HS-27A (cell line): ENCODE data around the gene GJA8.
"Not testable (repeated sequence)": the region's sequence is repeated elsewhere in the genome, so short reads cannot be mapped to it uniquely, and the experiment has no call there.

Experiments used
- DNase-seq: peaks from one replicate; pipeline ENCODE4 v3.0.0-alpha.2; 2012; ENCODE audit warnings: low read depth, missing footprints

The GJA8 gene

DNA sequence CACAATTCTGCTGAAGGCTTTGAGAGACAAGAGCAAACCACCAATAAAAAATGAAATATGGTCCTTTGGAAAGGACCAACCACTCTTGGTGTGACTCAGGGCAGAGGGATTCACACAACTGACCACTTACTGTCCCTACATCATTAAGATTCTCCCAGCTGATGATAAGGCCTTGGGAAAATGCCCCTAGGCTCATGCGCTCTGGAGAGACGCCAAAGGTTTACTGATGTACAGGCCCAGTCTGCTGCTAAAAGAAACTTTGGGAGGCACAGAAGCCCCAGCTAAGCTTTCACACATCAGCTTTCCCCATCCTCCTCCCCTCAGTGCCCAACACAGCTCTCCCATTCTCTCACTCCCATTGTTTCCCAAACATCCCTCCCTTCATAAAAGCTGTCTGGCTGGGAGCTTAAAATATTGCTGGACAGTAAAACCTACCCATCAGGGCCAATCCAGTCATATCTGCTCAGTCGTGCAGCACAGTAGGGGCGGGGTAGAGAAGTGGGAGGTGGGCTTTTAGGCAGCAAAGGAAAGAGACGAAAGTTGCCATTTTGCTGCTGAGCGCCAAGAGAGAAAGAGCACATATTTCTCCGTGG, at the start of gene GJA8:
TSS of gene GJA8 (plus strand) at position 543 of the 593 bp plus-strand sequence. CDS start 5,161 bp downstream, outside the sequence.
- DNase-seq = no peak

DNA sequence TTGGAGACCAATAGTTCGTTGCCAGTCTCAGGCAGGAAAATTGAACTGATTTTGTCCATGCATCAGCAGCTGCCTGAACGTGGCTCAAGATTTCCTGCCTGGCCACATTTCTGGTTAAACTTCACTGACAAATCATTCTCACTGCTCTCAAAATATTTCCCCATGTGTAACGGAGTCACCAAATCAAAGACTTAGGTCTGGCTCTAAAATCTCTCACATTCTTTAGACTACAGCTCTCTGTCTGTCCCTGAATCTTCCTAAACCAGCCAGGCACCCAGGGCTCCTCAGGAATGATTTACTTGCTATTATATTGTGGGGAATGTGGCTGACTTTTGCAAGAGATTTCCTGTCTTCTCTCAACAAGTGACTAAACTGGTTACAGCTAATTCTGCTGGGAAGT, 49.2 kb upstream of the GJA8 start:
- DNase-seq = no peak

DNA sequence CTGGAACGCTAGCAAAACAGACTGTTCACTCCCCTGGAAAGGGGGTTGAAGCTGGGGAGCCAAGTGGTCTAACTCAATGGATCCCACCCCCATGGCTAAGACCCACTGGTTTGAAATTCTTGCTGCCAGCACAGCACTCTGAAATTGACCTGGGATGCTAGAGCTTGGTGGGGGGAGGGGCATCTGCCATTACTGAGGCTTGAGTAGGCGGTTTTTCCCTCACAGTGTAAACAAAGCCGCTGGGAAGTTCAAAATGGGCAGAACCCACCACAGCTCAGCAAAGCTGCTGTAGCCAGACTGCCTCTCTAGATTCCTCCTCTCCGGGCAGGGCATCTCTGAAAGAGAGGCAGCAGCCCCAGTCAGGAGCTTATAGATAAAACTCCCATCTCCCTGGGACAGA, 47.6 kb upstream of the GJA8 start:
- not testable (repeated sequence) for DNase-seq

DNA sequence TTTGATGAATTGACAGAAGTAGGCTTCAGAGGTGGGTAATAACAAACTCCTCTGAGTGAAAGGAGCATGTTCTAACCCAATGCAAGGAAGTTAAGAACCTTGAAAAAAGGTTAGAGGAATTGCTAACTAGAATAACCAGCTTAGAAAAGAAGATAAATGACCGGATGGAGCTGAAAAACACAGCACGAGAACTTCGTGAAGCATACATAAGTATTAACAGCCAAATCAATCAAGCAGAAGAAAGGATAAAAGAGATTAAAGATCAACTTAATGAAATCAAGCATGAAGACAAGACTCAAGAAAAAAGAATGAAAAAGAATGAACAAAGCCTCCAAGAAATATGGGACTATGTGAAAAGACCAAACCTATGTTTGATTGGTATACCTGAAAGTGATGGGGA, 46.6 kb upstream of the GJA8 start:
- not testable (repeated sequence) for DNase-seq

DNA sequence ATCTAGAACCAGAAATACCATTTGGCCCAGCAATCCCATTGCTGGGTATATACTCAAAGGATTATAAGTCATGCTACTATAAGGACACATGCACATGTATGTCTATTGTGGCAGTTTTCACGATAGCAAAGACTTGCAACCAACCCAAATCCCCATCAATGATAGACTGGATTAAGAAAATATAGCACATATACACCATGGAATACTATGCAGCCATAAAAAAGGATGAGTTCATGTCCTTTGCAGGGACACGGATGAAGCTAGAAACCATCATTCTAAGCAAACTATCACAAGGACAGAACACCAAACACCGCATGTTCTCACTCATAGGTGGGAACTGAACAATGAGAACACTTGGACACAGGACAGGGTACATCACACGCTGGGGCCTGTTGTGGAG, 35.4 kb upstream of the GJA8 start:
- not testable (repeated sequence) for DNase-seq

DNA sequence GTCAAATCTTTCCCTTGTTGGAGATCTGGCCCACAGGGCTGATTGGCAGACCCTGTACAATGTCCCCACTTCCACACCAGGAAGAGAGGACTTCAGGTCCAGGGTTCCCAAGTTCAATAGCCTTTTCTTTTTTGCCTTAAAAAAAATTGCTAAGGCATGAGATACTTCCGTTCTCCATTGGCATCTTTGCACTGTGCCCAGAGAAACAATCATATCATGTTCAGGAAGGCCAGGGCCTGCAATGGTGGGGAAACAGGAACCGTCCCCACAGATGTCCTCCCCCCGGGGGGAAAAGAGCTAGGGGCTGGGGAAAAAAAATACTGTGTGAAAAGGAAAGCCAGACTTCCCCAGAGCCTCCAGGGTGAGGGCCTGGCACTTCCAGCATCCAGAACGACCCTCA, 24.6 kb upstream of the GJA8 start:
- no peak for DNase-seq

DNA sequence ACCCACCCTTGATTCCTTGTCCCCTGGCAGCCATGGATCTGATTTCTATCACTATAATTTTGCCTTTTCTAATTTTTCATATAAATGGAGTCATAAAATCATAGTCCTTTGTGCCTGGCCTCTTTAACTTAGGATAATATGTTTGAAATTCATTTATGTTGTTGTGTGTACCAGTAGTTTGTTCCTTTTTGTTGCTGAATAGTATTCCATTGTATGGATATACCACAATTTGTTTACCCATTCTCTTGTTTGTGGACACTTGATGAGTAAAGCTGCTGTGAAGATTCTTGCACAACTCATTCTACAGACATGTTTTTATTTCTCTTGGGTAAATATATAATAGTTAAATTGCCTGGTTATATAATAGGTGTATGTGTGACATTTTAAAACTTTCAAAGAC, 22.7 kb upstream of the GJA8 start:
- no peak for DNase-seq

DNA sequence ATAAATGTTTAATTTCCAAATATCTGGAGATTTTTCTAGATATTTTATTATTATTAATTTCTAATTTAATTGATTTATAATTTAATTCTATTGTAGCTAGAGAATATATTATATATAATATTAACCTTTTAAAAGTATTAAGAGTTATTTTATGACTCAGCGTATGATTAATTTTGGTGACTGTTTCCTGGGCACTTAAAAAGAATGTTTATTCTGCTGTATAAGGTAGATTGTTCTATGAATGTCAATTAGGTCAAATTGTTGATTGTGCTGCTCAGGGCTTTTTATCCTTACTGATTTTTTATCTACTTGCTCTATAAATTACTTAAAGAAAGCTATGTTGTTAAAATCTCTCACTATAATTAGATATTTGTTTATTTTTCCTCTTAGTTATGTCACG, 20.1 kb upstream of the GJA8 start:
- no peak for DNase-seq

DNA sequence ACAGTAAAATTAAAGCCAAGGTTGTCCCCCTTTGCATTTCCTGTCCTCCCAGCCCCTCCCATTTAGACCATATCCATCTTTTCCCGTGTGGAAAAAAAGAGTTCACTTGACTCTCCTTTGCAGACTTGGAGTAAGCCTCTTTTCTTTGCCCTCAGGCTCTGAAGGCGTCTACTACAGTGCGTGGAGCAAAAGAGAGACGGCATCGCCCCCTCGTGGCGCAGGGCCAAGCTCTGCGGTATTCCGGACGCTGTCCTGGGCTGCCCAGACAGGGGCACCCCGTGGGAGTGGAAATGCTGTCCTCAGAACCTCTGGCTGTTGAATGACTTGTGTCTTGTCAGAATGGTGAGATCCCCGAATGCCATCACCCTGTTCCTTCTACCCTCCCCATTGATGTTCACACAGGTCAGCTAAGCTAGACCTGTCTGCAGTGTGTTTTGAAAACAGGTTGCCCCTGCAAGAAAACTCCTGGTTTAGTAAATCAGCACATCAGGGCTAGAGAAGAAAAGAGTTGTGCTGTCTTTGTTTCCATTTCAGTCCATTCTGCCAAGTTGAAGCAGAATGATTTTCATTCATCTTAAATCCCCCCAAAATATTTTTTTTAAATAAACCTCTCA, 12.3 kb upstream of the GJA8 start:
- no peak for DNase-seq

DNA sequence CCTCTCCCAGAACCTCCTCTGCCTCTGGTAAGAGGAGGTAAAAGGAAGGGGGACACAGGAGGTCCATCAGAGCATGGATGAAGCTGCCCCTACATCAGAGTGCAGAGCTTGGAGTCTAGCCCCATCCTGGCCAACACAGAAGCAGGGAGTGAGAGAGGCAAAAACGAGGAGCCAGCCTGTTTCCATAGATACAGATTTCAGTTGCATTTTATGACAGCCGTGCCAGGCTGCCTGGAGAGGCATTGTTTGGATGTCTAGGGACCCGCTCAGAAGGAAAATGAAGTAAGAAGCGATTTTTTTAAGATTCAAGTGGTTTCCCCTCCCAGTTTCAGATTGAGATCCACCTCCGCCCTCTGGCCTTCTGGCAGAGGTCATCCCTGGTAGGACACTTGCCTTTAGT, 11.5 kb upstream of the GJA8 start:
- DNase-seq = no peak

DNA sequence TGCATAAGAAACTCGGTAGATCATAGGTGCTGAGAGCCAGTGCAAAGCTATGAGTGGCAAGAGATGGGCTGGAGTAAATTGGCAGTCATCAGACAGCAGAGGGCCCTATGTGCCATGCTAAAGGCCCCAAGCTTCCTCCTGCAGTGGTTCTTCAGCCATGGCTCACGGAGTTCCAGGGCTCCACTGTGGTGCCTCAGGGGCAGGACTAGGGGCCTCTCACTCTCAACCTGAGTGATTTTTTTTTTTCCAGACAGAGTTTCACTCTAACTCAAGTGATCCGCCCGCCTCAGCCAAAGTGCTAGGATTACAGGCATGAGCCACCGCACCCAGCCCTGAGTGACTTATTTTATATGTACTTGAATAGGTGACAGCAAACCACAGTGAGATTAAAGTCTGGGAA, 10.4 kb upstream of the GJA8 start:
- no peak for DNase-seq

DNA sequence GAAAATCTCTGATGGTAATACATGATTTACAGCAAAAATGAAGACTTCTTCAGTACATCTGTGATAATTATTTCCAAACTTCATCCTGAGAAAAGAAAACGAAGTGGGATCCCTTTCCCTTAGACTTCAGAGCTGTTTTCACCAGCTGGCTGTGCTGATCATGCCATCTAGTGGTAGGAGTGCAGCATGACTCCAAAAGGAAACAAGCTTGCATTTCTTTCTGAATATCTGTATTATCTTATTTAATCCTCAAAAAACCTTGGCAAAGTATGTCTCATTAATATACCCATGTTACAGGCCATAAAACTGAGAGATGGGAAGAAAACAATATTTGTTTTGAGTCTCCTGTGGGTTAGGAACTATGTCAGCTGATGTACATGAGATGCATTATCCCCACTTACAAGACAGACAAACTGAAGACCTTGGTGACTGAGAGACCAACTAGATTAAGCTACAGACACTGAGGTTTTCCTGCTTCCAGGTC, 9.8 kb upstream of the GJA8 start:
- no peak for DNase-seq

DNA sequence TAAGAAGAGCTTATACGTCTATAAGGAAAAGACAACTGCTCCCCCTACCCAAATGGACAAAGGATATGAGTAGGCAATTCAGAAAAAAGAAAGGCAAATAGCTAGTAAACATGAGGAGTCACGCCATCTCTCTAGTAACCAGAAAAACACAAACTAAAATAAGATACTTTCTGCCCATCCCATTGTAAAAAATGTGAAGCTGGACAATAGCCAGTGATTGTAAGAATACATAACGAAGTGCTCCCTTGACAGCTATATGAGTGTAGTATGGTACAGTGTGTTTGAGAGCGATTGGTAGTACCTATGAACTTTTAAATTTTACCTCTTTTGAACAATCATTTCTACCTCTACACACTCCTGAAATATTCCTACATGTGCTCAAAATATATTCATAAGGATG, 7.5 kb upstream of the GJA8 start:
- DNase-seq = no peak

DNA sequence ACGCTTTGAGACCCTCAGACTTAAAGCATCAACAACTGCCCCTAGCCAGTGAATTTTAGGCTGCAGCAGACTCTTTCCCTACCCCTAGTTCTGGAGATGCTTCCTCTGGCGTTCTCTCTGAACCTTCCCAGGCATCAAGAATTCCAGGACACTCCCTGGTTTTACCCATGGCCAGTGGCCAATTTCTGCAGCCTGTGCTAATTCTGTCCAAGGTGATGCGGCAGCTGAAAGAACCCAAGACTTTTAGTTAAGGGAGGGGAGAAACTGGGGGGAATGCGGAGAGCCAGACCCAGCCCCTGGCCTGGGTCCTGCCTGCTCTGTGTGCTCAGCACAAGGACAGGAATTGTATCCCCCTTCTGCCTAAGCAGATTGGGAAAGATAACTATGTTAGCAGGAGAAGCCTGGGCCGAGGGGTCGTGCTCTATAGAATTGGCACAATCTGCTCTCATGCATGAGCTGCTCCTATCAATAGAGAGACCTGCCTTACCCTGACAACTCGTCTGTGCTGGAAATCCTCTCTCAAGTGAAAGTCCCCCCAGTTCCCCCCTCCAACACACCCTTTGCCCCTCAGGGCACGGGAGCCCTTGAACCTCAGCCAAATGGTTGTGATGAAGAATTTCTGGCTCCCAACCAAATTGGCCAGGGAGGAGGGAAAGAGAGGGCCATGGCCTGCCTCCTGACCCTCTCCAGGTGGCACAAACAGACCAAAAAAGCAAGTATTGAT, 5.4 kb upstream of the GJA8 start:
- no peak for DNase-seq

DNA sequence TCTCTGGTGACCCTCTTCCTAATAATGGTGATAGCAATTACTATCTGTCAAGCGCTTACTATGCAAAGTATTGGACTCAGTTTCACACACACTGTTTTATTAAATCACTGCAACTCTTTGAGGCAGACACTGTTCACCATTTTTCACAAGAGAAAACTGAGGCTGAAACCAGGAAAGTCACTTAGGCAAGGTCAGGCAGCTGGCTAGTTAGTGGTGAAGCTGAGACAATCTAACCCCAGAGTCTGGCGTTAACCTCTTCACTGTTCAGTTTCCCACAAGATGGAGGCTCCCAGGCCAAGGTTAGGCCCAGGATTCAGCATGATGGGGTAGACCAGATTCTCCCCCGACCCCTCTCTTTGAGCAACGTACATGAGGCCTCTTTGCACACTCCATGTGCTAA, 4.8 kb upstream of the GJA8 start:
- DNase-seq = no peak

DNA sequence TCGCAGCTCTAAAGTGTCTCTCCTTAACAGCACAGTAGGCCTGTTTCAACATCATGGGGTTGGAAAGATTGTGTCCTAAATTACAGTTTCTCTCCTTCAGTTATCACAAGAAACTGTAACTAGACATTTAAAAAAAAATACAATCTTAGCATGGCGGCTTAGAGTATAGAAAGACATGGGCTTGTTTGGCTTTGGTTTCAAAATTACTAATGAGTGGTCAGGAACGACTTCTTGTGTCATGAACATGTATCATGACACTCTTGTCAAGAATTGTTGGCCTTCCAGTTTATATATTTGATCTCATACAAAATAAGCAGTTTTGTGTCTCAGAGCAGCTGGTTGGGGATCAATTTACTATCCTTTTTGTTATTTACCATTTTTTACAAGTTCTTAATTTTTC, 2.1 kb downstream of the GJA8 start:
- no peak for DNase-seq

DNA sequence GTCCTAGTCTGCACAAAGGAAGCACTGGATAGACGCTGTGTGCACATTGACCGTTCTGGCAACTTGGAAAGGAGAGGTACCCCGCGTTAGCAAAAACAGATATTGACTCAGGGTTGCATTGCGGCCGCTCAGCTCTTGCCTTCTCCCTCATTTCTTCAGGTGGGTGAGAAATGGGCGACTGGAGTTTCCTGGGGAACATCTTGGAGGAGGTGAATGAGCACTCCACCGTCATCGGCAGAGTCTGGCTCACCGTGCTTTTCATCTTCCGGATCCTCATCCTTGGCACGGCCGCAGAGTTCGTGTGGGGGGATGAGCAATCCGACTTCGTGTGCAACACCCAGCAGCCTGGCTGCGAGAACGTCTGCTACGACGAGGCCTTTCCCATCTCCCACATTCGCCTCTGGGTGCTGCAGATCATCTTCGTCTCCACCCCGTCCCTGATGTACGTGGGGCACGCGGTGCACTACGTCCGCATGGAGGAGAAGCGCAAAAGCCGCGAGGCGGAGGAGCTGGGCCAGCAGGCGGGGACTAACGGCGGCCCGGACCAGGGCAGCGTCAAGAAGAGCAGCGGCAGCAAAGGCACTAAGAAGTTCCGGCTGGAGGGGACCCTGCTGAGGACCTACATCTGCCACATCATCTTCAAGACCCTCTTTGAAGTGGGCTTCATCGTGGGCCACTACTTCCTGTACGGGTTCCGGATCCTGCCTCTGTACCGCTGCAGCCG, 5.4 kb downstream of the GJA8 start:
- no peak for DNase-seq

DNA sequence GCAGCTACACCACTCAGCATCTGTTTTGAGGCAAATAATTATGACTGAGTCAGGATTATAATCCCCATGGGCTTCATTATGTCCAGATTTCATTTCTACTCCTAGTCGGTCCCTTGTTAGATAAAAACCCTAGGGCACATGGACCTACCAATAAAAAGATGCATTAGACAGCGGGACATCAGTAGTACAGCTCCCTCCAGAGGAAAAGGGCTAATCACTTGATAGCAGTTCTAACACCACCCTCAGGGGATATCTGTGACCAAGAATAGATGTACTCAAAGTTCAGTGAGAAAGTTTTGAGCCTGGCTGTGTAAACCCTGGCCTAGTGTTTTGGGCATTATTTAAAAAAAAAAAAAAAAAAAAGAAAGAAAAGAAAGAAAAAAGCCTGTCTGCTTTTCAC, 10.0 kb downstream of the GJA8 start:
- no peak for DNase-seq

DNA sequence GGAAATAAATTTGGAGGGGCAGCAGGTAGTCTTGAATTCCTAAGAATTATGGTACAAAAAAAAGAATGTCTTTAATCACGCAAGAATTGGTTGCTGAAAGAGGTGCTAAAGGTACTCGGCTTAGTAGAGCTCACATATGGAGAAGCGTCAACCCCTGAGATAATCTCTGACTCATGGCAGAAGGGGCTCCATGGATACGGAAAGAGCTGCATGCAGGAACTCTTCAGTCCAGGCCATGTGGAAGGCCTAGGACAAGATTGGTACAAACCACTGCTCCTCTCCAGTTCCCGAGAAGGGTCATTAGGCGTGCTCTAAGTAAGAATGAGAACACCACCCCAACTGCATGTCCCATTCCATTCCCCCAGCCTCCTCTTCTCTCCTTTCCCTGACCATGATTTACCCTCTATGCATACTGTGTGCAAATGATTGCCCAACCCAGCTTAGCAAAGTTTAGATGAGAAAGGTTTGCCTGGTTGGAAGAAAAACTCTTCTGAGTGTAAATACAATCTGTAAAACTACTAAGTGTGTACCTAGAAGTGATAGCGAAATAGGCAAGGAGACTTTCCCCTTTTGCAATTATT, 10.9 kb downstream of the GJA8 start:
- no peak for DNase-seq

DNA sequence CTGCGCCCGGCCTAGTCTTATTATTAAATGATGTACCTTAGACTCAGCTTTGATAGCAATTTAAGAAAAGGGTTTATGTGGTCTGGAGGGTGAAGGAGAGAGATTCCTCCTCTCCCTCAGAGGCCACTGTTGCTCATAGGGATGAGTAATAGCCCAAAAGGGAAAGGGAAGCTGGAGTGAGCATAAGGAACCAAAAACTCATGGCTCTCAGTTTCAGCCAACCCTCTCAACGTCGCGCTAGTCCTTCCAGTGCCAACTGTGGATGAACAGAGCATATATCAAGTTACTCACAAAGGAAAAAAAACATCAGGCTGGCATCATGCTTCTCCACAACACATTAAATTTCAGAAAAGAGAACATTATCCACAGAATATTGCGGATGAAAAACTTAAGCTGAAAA, 17.3 kb downstream of the GJA8 start:
- no peak for DNase-seq

DNA sequence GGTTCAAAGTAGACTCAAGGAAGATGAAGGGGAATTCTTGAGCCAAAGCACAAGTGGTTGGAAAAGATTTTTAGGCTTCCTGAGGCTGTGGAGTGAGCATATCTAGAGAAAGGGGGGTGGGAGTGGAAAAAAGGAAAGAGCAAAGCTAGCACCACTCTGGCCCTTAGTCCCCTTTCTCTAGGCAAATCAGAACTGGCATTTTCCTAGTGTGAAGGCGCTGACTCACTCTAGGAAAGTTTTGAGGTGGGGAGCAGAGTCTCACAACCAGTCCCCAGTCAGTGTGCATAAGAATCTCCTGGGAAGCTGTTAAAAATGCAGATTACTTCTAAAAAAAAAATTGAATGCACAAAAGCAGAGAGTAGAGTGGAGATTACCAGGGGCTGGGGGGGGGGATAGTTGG, 22.2 kb downstream of the GJA8 start:
- DNase-seq = no peak

DNA sequence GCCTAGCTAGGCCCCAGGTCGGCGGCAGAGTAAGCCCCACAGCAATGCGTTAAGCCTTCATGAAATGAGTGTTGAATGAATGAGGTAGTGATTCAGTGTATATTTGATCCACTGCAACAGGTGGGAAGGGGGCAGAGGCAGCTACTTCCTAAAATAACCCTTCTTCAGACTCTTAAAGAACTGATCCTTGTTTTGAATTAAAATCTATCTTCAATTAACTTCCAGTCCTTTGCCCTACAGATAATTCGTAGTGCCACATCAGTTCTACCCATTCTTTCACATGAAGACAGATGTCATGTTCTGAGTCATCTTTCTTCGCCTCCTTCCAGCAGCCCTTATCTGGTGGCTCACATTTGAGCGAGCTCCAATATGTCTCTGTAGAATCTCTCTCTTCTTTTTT, 24.6 kb downstream of the GJA8 start:
- not testable (repeated sequence) for DNase-seq
